ENCODE results near the gene RHBDD1.

Gene RHBDD1

GRCh38 chr2:227007940-227008339, 172.1 kb downstream of the RHBDD1 start:
- no peak for TF ChIP-seq CTCF (IDR thresholded peaks at IDR 0.05; ENCODE audit: unreplicated experiment in 3 of 3)
- Mint-ChIP-seq H3K27ac (no peak overlapping the region), H3K4me1 (no peaks in the 10 kb centered on the region), H3K9me3 (no peaks in the 10 kb centered on the region), H3K4me3 (no peak overlapping the region), H3K36me3 (ENCODE audit: low read depth) (no peaks in the 10 kb centered on the region), H3K27me3 (ENCODE audit: low read depth) (peaks cover 3% of the 10 kb centered on the region)

DNA sequence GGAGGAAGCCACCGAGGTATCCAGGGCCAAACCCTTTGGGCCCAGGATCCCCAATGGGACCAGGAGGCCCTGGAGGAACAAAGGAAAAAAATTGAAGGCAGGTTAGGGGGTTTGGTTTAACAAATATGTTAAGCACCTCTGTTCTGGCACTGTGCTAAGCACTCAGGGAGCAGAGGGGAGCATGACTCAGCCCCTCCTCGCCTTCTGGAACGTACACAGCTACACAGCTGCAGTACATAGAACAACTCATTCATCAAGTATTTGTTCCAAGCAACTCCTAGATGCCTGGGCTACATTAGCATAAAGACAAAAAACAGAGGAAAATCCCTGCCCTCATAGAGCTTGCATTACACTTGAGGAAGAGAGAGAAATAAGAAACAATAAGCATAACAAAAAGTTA, 174.6 kb downstream of the RHBDD1 start:
- Mint-ChIP-seq H3K4me1 (no peaks in the 10 kb centered on the region), H3K9me3 (no peaks in the 10 kb centered on the region), H3K27ac (no peak overlapping the region), H3K36me3 (ENCODE audit: low read depth) (no peaks in the 10 kb centered on the region), H3K27me3 (ENCODE audit: low read depth) (peaks cover 3% of the 10 kb centered on the region), H3K4me3 (no peak overlapping the region)
- TF ChIP-seq CTCF (IDR thresholded peaks at IDR 0.05; ENCODE audit: unreplicated experiment in 3 of 3), result no peak

- no peak for TF ChIP-seq CTCF (IDR thresholded peaks at IDR 0.05; ENCODE audit: unreplicated experiment in 3 of 3)
- no peaks in the 10 kb centered on the region for H3K9me3 Mint-ChIP-seq
- no peaks in the 10 kb centered on the region for H3K36me3 Mint-ChIP-seq (ENCODE audit: low read depth)
- H3K4me3 Mint-ChIP-seq, result no peak overlapping the region
- H3K4me1 Mint-ChIP-seq, result no peaks in the 10 kb centered on the region
- peaks cover 3% of the 10 kb centered on the region for H3K27me3 Mint-ChIP-seq (ENCODE audit: low read depth)
- H3K27ac Mint-ChIP-seq, result no peak overlapping the region
Observed at GRCh38 chr2:227013330-227013729, 177.5 kb downstream of the RHBDD1 start.

GRCh38 chr2:227013881-227014280, 178.0 kb downstream of the RHBDD1 start:
- Mint-ChIP-seq H3K9me3 (no peaks in the 10 kb centered on the region), H3K36me3 (ENCODE audit: low read depth) (no peaks in the 10 kb centered on the region), H3K4me3 (no peak overlapping the region), H3K27ac (no peak overlapping the region), H3K27me3 (ENCODE audit: low read depth) (no peaks in the 10 kb centered on the region), H3K4me1 (no peaks in the 10 kb centered on the region)
- no peak for TF ChIP-seq CTCF (IDR thresholded peaks at IDR 0.05; ENCODE audit: unreplicated experiment in 3 of 3)

DNA sequence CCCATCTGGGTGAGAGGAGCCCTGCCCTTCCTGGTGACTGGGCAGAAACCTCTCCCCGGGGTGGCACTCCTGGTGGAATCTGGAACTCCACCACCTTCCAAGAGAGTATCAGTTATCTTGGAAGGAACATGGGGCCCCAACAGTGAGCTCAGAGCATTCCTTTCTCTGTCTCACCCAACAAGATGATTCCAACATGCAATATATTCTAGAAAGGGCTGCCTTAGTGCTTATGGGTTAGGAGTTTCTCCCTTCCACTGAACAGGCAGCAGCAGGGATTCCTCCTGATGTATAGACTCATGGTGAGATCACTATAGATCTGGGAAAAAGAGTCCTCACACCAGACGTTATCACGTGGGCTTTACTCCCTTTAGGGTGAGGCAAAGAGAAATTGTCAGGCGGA, 181.0 kb downstream of the RHBDD1 start:
- H3K27me3 Mint-ChIP-seq (ENCODE audit: low read depth), result no peaks in the 10 kb centered on the region
- no peaks in the 10 kb centered on the region for H3K9me3 Mint-ChIP-seq
- H3K4me1 Mint-ChIP-seq, result no peaks in the 10 kb centered on the region
- H3K27ac Mint-ChIP-seq, result no peak overlapping the region
- no peak for TF ChIP-seq CTCF (IDR thresholded peaks at IDR 0.05; ENCODE audit: unreplicated experiment in 3 of 3)
- H3K4me3 Mint-ChIP-seq, result no peak overlapping the region
- H3K36me3 Mint-ChIP-seq (ENCODE audit: low read depth), result no peaks in the 10 kb centered on the region

GRCh38 chr2:227020416-227020815, 184.6 kb downstream of the RHBDD1 start:
- Mint-ChIP-seq H3K4me1 (no peaks in the 10 kb centered on the region), H3K27ac (no peak overlapping the region), H3K36me3 (ENCODE audit: low read depth) (no peaks in the 10 kb centered on the region), H3K27me3 (ENCODE audit: low read depth) (no peaks in the 10 kb centered on the region), H3K4me3 (no peak overlapping the region), H3K9me3 (no peaks in the 10 kb centered on the region)
- no peak for TF ChIP-seq CTCF (IDR thresholded peaks at IDR 0.05; ENCODE audit: unreplicated experiment in 3 of 3)

Data from nephron (organoid).